Uterus (tissue), 4 donors: ENCODE data around the gene PCDH1. TPM values are rescaled to one million over a fixed set of nuclear protein-coding genes. Genes with fewer than 3 reads are reported as not detected.

ENCODE experiments used
- DNase-seq, 2 donors: peaks; one replicate each; pipeline ENCODE4 v3.0.0-alpha.2; 2019 to 2020
- H3K27ac ChIP-seq, 2 donors: fragments of 200-600 bp; sonication (generic); 1 replicate in 1 of 2; 2 replicates in 1 of 2; pipeline ENCODE4 v1.5.1; 2016 to 2018
- H3K27me3 ChIP-seq, 2 donors: fragments of 200-600 bp; sonication (generic); one replicate each; pipeline ENCODE4 v1.5.1; 2018 to 2019; ENCODE audit warnings: control low read depth in 1 of 2
- H3K36me3 ChIP-seq, 2 donors: fragments of 200-600 bp; sonication (generic); one replicate each; pipeline ENCODE4 v1.5.1; 2019; ENCODE audit warnings: control low read depth in 1 of 2
- H3K4me1 ChIP-seq, 2 donors: fragments of 200-600 bp; sonication (generic); one replicate each; pipeline ENCODE4 v1.5.1; 2018 to 2019; ENCODE audit warnings: control low read depth in 1 of 2
- H3K4me3 ChIP-seq, 2 donors: fragments of 200-600 bp; sonication (generic); 1 replicate in 1 of 2; 2 replicates in 1 of 2; pipeline ENCODE4 v1.5.1; 2018 to 2019; ENCODE audit warnings: mild to moderate bottlenecking in 1 of 2
- H3K9me3 ChIP-seq, 2 donors: fragments of 200-600 bp; sonication (generic); one replicate each; pipeline ENCODE4 v1.5.1; 2019; ENCODE audit warnings: control low read depth in 1 of 2
- POLR2A ChIP-seq, 2 donors: fragments of 450-650 bp; IDR thresholded peaks; one replicate each; pipeline ENCODE4 v1.6.1; 2016; ENCODE audit warnings: antibody characterized with exemption in 2 of 2, mild to moderate bottlenecking in 1 of 2, moderate library complexity in 1 of 2
- intact Hi-C: fragments of 100-400 bp; cut with DNase I; formaldehyde crosslinking; loops from one replicate; pipeline ENCODE4 v1.15.1; 2023; ENCODE audit warnings: low total_unique reads
- total RNA-seq, 4 donors: library from RNA; depleted of rRNA in 3 of 4; stranded (reverse); fragments of >200 nt in 3 of 4; gene quantifications; one replicate each; pipeline versions ENCODE4 v1.1.0 to v1.2.4, GENCODE V29; 2014 to 2023
- TF ChIP-seq, protein P1 (sequence below), 4 experiments: fragments of 200-600 bp in 2 of 4; fragments of 450-650 bp in 2 of 4; sonication (generic) in 2 of 4; IDR thresholded peaks; one replicate each; pipeline ENCODE4 v1.5.1; 2016 to 2019; ENCODE audit warnings: antibody characterized with exemption in 4 of 4, mild to moderate bottlenecking in 2 of 4, moderate library complexity in 1 of 4
- donor health status: DM: yes; HTN: yes; CAD: no.

PCDH1 gene
- total RNA-seq, 4 donors from 2014 or later, result 29.2 to 46.7 (median 31.5) TPM

DNA sequence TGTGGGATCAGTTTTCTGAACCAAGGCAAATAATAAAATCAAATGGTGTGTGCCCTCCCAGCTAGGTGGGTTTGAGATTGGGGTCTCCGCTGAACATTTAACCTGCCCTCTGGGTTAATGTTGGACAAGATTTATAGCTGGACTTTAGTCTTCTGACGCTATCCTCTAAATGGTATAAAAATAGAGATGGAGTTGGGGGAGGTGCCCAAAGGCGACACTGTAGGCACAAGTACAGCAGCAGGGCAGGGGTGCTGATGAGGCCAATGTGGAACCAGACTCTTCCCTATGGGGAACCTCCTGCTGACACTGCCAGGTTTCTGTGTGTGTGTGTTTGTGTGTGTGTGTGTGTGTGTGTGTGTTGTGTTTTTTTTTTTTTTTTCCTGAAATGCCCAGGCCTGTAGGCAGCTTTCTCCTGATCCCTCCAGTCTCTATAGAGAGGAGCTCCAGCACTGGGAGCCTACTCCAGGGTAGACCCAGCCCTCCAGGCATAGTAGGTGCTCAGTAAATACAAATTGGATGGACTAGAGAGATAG is 37.9 kb downstream of the PCDH1 start:
- no peaks in the 10 kb centered on the region for H3K36me3 ChIP-seq
- no peak overlapping the region for H3K4me3 ChIP-seq
- peaks cover 0 to 17% of the 10 kb centered on the region in 2 donors for H3K4me1 ChIP-seq
- TF ChIP-seq, protein P1, sequence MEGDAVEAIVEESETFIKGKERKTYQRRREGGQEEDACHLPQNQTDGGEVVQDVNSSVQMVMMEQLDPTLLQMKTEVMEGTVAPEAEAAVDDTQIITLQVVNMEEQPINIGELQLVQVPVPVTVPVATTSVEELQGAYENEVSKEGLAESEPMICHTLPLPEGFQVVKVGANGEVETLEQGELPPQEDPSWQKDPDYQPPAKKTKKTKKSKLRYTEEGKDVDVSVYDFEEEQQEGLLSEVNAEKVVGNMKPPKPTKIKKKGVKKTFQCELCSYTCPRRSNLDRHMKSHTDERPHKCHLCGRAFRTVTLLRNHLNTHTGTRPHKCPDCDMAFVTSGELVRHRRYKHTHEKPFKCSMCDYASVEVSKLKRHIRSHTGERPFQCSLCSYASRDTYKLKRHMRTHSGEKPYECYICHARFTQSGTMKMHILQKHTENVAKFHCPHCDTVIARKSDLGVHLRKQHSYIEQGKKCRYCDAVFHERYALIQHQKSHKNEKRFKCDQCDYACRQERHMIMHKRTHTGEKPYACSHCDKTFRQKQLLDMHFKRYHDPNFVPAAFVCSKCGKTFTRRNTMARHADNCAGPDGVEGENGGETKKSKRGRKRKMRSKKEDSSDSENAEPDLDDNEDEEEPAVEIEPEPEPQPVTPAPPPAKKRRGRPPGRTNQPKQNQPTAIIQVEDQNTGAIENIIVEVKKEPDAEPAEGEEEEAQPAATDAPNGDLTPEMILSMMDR (IDR thresholded peaks at IDR 0.05), result no peak
- TF ChIP-seq POLR2A (IDR thresholded peaks at IDR 0.05), result no peak
- H3K27me3 ChIP-seq, result no peaks in the 10 kb centered on the region
- H3K27ac ChIP-seq, result peak overlapping the region; percentile 60 to 70
- DNase-seq, result no peak
- intact Hi-C loops, result no loop called here
- no peaks in the 10 kb centered on the region for H3K9me3 ChIP-seq

DNA sequence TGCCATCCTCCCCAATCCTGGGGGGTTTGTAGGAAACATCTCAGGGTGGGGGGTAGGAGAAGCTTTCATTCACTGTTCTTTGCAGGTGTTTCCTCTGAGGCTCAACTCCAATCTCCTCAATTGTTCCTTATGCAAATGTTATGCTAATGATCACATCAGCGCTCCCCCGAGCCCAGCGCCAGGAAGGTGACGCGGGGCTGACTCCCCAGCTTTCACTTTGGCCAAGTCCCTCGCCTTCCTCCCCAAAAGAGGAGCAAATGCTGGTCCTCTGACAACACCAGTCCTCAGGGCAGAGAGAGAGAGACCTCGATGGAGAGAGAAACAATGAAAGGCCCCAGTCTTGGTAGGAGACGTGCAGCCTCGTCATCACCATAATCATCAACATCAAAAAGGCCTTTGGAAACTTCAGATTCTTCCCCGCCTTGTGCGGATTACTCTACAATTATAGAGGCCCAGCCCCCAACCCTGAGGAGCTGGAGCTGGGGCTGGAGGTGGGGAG is 39.1 kb downstream of the PCDH1 start:
- H3K27ac ChIP-seq, result peak overlapping the region; percentile 33 to 70
- H3K27me3 ChIP-seq, result no peaks in the 10 kb centered on the region
- TF ChIP-seq, protein P1 (IDR thresholded peaks at IDR 0.05), result no peak
- no peak for TF ChIP-seq POLR2A (IDR thresholded peaks at IDR 0.05)
- peaks cover 0 to 18% of the 10 kb centered on the region in 2 donors for H3K4me1 ChIP-seq
- intact Hi-C loops, result no loop called here
- H3K9me3 ChIP-seq, result no peaks in the 10 kb centered on the region
- no peak overlapping the region for H3K4me3 ChIP-seq
- H3K36me3 ChIP-seq, result no peaks in the 10 kb centered on the region
- no peak for DNase-seq

DNA sequence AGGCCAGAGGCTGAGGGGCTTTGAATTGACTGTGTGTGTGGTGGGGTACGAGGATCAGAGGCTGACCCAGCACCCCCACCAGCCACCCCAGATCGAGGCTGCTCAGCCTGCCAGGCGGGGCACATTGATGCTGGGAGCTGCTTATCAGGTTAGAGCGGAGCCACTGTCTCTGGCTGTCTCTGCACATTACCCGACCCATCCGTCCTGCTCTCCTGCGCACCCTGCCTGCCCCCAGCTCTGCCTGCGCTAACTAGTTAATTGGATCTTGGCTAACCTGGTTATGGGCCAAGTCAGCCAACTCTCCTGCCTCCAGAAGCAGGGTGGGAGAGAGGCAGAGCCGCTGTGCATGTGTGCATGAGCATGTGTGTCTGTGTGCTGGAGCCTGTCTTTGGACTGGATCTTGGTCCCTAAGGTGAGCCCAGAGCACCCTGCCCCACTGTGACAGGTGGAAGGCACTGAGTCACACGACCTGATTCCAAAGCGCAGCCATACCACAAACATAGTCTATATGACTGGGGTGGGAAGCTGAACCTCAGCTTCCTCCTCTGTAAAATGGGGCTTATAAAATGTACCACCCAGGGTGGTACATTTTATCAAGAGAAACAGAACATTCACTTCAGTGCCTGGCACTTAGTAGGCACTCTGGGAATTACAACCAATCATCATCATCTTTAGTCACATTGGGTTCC is 39.7 kb downstream of the PCDH1 start:
- Histone ChIP-seq H3K9me3 (no peaks in the 10 kb centered on the region), H3K27ac (peak overlapping the region; percentile 33 to 70), H3K4me3 (no peak overlapping the region), H3K27me3 (no peaks in the 10 kb centered on the region), H3K36me3 (no peaks in the 10 kb centered on the region), H3K4me1 (peaks cover 0 to 18% of the 10 kb centered on the region in 2 donors)
- intact Hi-C loops, result no loop called here
- no peak for TF ChIP-seq POLR2A (IDR thresholded peaks at IDR 0.05)
- TF ChIP-seq, protein P1 (IDR thresholded peaks at IDR 0.05), result no peak
- no peak for DNase-seq

DNA sequence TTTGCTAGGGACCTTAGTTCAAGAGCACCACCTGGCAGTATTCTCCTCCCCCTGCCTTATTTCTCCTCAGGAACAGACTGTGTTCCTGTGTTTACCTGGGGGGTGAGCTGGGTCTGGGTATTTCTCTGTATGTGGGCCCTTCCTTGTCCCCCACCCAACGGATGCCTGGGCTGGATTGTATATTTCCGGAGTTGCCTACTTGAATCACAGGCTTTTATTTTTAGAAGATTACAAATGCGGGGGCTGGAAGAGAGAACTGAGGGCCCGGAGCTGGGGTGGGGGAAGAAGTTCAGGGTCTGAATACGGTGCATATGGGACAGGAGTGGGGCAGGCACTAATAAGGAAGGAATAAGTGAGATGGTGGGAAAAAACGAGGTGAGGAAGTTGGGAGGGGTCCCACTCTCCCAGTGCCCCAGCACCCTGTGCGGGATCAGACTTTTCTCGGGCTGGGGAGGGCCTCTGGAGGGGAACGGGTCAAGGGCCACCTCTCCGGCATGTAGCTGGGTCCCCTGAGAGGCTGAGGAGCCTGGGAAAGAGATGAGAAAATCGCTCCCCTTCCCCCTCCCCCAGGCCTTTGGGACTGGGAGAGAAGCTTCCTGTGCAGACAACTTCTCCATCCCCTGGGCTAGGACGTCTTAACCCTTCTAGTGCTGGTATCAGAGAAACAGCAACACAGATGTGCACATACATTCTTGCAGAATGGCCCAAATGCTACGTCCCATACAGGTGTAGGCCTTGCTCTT is 42.1 kb downstream of the PCDH1 start:
- intact Hi-C loops, result no loop called here
- peak overlapping the region; percentile 49 to 73 for H3K27ac ChIP-seq
- peak in 1 of 2 donors; percentile 57 for DNase-seq
- H3K9me3 ChIP-seq, result no peaks in the 10 kb centered on the region
- H3K4me3 ChIP-seq, result no peak overlapping the region
- no peak for TF ChIP-seq POLR2A (IDR thresholded peaks at IDR 0.05)
- TF ChIP-seq, protein P1 (IDR thresholded peaks at IDR 0.05), result no peak
- H3K4me1 ChIP-seq, result peaks cover 0 to 13% of the 10 kb centered on the region in 2 donors
- H3K36me3 ChIP-seq, result no peaks in the 10 kb centered on the region
- H3K27me3 ChIP-seq, result no peaks in the 10 kb centered on the region

GRCh38 chr5:141834331-141834730 is 43.9 kb downstream of the PCDH1 start:
- H3K9me3 ChIP-seq, result no peaks in the 10 kb centered on the region
- TF ChIP-seq, protein P1 (IDR thresholded peaks at IDR 0.05), result no peak
- no peak for TF ChIP-seq POLR2A (IDR thresholded peaks at IDR 0.05)
- DNase-seq, result no peak
- H3K4me1 ChIP-seq, result peaks cover 0 to 13% of the 10 kb centered on the region in 2 donors
- intact Hi-C loops, result no loop called here
- no peaks in the 10 kb centered on the region for H3K36me3 ChIP-seq
- H3K27me3 ChIP-seq, result no peaks in the 10 kb centered on the region
- H3K27ac ChIP-seq, result peak overlapping the region; percentile 7 to 49
- no peak overlapping the region for H3K4me3 ChIP-seq
